Astrocyte (in vitro differentiated cells and primary cell): Measurements from ENCODE around the gene SMIM9. TPM values are rescaled to one million over a fixed set of nuclear protein-coding genes. Genes with fewer than 3 reads are reported as not detected.
A peak's percentile ranks its signal among the peaks of the same experiment; 100 is the strongest.

Source experiments
- DNase-seq: peaks from one replicate; pipeline ENCODE4 v3.0.0-alpha.2; 2010; ENCODE audit warnings: low read depth
- FAIRE-seq: peaks from 2 replicates; lab custom pipeline; 2011; peaks lifted over from hg19 to GRCh38; lab: Jason Lieb, UNC
- H2AFZ ChIP-seq: 2 replicates; pipeline ENCODE4 v1.6.0; 2012; ENCODE audit warnings: low read depth, low read length, inconsistent platforms
- H3K27ac ChIP-seq: 2 replicates; pipeline ENCODE4 v1.5.1; 2011; ENCODE audit warnings: low read depth, low read length, inconsistent platforms
- H3K27me3 ChIP-seq: 2 replicates; pipeline ENCODE4 v1.6.0; 2011; ENCODE audit warnings: low read length, inconsistent platforms; ENCODE audit not compliant: insufficient read depth
- H3K36me3 ChIP-seq: 2 replicates; pipeline ENCODE4 v1.5.1; 2011; ENCODE audit warnings: low read length, inconsistent platforms; ENCODE audit not compliant: insufficient read depth
- H3K4me1 ChIP-seq: 2 replicates; pipeline ENCODE4 v1.5.1; 2011; ENCODE audit warnings: low read length, inconsistent platforms; ENCODE audit not compliant: insufficient read depth
- H3K4me2 ChIP-seq: 2 replicates; pipeline ENCODE4 v1.6.0; 2012; ENCODE audit warnings: low read length, inconsistent platforms
- H3K4me3 ChIP-seq: 2 replicates; pipeline ENCODE4 v1.5.1; 2011; ENCODE audit warnings: low read depth, mild to moderate bottlenecking, low read length, inconsistent platforms; ENCODE audit not compliant: insufficient read depth
- H3K79me2 ChIP-seq: 2 replicates; pipeline ENCODE4 v1.6.0; 2012; ENCODE audit warnings: mild to moderate bottlenecking, low read length, inconsistent platforms; ENCODE audit not compliant: insufficient read depth
- H3K9ac ChIP-seq: 2 replicates; pipeline ENCODE4 v1.6.0; 2012; ENCODE audit warnings: mild to moderate bottlenecking, low read length, inconsistent platforms
- H3K9me3 ChIP-seq: 2 replicates; pipeline ENCODE4 v1.5.1; 2012; ENCODE audit warnings: low read depth, mild to moderate bottlenecking, low read length, inconsistent platforms; ENCODE audit not compliant: insufficient read depth
- H4K20me1 ChIP-seq: 2 replicates; pipeline ENCODE4 v1.6.0; 2012; ENCODE audit warnings: low read length, inconsistent platforms; ENCODE audit not compliant: insufficient read depth
- H3K27ac Mint-ChIP-seq: one replicate; pipeline ENCODE4 v1.8.0; 2021; ENCODE audit warnings: mild to moderate bottlenecking, mixed read lengths; ENCODE audit not compliant: unreplicated experiment
- H3K27me3 Mint-ChIP-seq: one replicate; pipeline ENCODE4 v1.8.0; 2021; ENCODE audit warnings: low read depth, mixed read lengths; ENCODE audit not compliant: unreplicated experiment
- H3K36me3 Mint-ChIP-seq: one replicate; pipeline ENCODE4 v1.8.0; 2021; ENCODE audit warnings: low read depth, mixed read lengths; ENCODE audit not compliant: unreplicated experiment
- H3K4me1 Mint-ChIP-seq: one replicate; pipeline ENCODE4 v1.8.0; 2021; ENCODE audit warnings: low read depth, mixed read lengths; ENCODE audit not compliant: unreplicated experiment
- H3K4me3 Mint-ChIP-seq: one replicate; pipeline ENCODE4 v1.8.0; 2021; ENCODE audit warnings: mild to moderate bottlenecking, moderate library complexity, mixed read lengths; ENCODE audit not compliant: unreplicated experiment
- H3K9me3 Mint-ChIP-seq: one replicate; pipeline ENCODE4 v1.8.0; 2021; ENCODE audit warnings: mild to moderate bottlenecking, mixed read lengths; ENCODE audit not compliant: unreplicated experiment
- EZH2 ChIP-seq: IDR thresholded peaks from 2 replicates; pipeline ENCODE4 v1.6.1; 2012; ENCODE audit warnings: mild to moderate bottlenecking, low read length, inconsistent platforms; ENCODE audit not compliant: insufficient read depth
- total RNA-seq: library from RNA; stranded (reverse); gene quantifications from 2 replicates; pipeline ENCODE4 v1.2.1, GENCODE V29; 2021
- TF ChIP-seq, protein P1 (sequence below): IDR thresholded peaks from 2 replicates; pipeline ENCODE4 v1.5.1; 2011; ENCODE audit warnings: low read depth, mild to moderate bottlenecking, inconsistent platforms, low read length, moderate library complexity; ENCODE audit not compliant: insufficient read depth

The SMIM9 gene
- total RNA-seq, 1 donor from 2014 or later: not detected

DNA sequence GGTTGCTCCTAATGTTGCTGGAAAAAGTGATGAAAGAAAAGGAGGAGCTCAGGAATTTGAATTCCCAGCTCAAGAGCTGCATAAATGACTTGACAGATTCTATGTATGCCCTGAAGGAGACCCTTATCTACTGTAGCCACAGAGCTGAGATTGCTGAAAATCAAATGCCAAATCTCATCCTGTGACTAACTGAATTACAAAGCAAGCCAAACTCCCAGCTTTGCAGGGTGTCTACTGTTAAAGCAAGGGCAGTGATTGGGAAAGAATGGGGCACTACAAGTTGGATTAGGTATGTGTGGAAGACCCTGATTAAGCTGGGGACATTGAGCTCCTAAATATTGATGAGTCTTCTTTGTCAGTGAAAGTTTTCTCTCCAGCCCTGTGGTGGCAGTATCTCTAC, 20.8 kb upstream of the SMIM9 start:
- H4K20me1 ChIP-seq: no peaks in the 10 kb centered on the region
- H3K36me3 ChIP-seq: no peaks in the 10 kb centered on the region
- Mint-ChIP-seq H3K9me3 (peaks cover 3% of the 10 kb centered on the region), H3K36me3 (peaks cover 3% of the 10 kb centered on the region), H3K4me1 (no peaks in the 10 kb centered on the region), H3K27me3 (no peaks in the 10 kb centered on the region), H3K27ac (no peak overlapping the region), H3K4me3 (no peak overlapping the region)
- H3K9ac ChIP-seq: no peak overlapping the region
- DNase-seq: peak; percentile 10
- no peak for TF ChIP-seq EZH2
- TF ChIP-seq, protein P1, sequence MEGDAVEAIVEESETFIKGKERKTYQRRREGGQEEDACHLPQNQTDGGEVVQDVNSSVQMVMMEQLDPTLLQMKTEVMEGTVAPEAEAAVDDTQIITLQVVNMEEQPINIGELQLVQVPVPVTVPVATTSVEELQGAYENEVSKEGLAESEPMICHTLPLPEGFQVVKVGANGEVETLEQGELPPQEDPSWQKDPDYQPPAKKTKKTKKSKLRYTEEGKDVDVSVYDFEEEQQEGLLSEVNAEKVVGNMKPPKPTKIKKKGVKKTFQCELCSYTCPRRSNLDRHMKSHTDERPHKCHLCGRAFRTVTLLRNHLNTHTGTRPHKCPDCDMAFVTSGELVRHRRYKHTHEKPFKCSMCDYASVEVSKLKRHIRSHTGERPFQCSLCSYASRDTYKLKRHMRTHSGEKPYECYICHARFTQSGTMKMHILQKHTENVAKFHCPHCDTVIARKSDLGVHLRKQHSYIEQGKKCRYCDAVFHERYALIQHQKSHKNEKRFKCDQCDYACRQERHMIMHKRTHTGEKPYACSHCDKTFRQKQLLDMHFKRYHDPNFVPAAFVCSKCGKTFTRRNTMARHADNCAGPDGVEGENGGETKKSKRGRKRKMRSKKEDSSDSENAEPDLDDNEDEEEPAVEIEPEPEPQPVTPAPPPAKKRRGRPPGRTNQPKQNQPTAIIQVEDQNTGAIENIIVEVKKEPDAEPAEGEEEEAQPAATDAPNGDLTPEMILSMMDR: no peak
- H3K27ac ChIP-seq: no peak overlapping the region
- peak; percentile 55 for FAIRE-seq
- no peak overlapping the region for H3K4me3 ChIP-seq
- H3K4me2 ChIP-seq: no peak overlapping the region
- H3K79me2 ChIP-seq: no peaks in the 10 kb centered on the region
- H3K9me3 ChIP-seq: no peaks in the 10 kb centered on the region
- no peak overlapping the region for H2AFZ ChIP-seq
- H3K4me1 ChIP-seq: no peaks in the 10 kb centered on the region
- no peaks in the 10 kb centered on the region for H3K27me3 ChIP-seq

- no peak for FAIRE-seq
Observed at GRCh38 chrX:154850957-154851611, 16.6 kb upstream of the SMIM9 start.

DNA sequence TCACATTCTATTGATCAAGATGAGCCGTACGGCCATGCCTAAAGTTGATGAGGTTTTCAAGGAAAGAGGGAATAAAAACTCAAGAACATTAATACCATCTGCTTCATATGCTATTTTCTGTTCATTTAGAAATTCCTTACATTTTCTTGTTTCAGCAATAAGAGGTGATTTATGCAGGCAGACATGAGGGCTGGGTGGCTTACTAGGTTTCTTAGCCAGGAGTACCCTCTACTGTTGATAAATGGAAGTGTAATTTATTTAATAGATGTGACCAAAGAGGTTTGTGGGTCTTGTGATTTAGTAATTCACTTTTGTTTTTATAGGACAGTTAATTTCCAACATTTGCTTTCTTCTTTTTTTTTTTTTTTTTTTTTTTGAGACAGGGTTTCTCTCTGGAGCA, 6.4 kb upstream of the SMIM9 start:
- H3K4me2 ChIP-seq: no peak overlapping the region
- H3K4me1 Mint-ChIP-seq: no peaks in the 10 kb centered on the region
- no peaks in the 10 kb centered on the region for H3K36me3 Mint-ChIP-seq
- no peaks in the 10 kb centered on the region for H3K79me2 ChIP-seq
- H3K36me3 ChIP-seq: no peaks in the 10 kb centered on the region
- no peaks in the 10 kb centered on the region for H3K4me1 ChIP-seq
- no peak overlapping the region for H2AFZ ChIP-seq
- H3K9ac ChIP-seq: no peak overlapping the region
- H3K4me3 Mint-ChIP-seq: no peak overlapping the region
- no peak overlapping the region for H3K27ac ChIP-seq
- H3K4me3 ChIP-seq: no peak overlapping the region
- no peak for TF ChIP-seq EZH2
- TF ChIP-seq, protein P1: peak; percentile 36
- no peaks in the 10 kb centered on the region for H3K27me3 Mint-ChIP-seq
- peaks cover 2% of the 10 kb centered on the region for H3K9me3 Mint-ChIP-seq
- FAIRE-seq (peak; percentile 99), DNase-seq (peak; percentile 26)
- no peaks in the 10 kb centered on the region for H4K20me1 ChIP-seq
- H3K27me3 ChIP-seq: no peaks in the 10 kb centered on the region
- no peaks in the 10 kb centered on the region for H3K9me3 ChIP-seq
- no peak overlapping the region for H3K27ac Mint-ChIP-seq

More at GRCh38 chrX:154850957-154851611, 16.6 kb upstream of the SMIM9 start:
- Mint-ChIP-seq H3K36me3 (peaks cover 3% of the 10 kb centered on the region), H3K27me3 (no peaks in the 10 kb centered on the region), H3K4me3 (no peak overlapping the region), H3K27ac (no peak overlapping the region), H3K9me3 (peaks cover 1% of the 10 kb centered on the region), H3K4me1 (no peaks in the 10 kb centered on the region)
- Histone ChIP-seq H3K4me3 (no peak overlapping the region), H2AFZ (no peak overlapping the region), H3K9me3 (no peaks in the 10 kb centered on the region), H4K20me1 (no peaks in the 10 kb centered on the region), H3K27me3 (no peaks in the 10 kb centered on the region), H3K4me1 (no peaks in the 10 kb centered on the region), H3K27ac (no peak overlapping the region), H3K4me2 (no peak overlapping the region), H3K9ac (no peak overlapping the region), H3K36me3 (no peaks in the 10 kb centered on the region), H3K79me2 (no peaks in the 10 kb centered on the region)
- TF ChIP-seq EZH2: no peak
- TF ChIP-seq, protein P1: no peak
- no peak for DNase-seq
